ENCODE measurements around the gene NOL4L.

GRCh38 chr20:32482143-32482441 lies 103.0 kb downstream of the NOL4L start:
- TF ChIP-seq POLR2AphosphoS5 (IDR thresholded peaks at IDR 0.05; ENCODE audit: low read depth, low read length) (no peak), TAF1 (IDR thresholded peaks at IDR 0.05; ENCODE audit: low read depth, low read length) (no peak)
